K562 (cell line): Measurements from ENCODE around the gene SLC7A4. TPM values are rescaled to one million over a fixed set of nuclear protein-coding genes. Genes with fewer than 3 reads are reported as not detected.

Source experiments
- CEBPZ ChIP-seq: fragments of 150-350 bp; IDR thresholded peaks from 2 replicates; pipeline ENCODE4 v1.6.1; 2014; ENCODE audit warnings: low read depth, mild to moderate bottlenecking, low read length, borderline replicate concordance
- E4F1 ChIP-seq: fragments of 250-450 bp; sonication (Bioruptor Pico); IDR thresholded peaks from 2 replicates; pipeline ENCODE4 v1.5.0; 2021; ENCODE audit warnings: mild to moderate bottlenecking, borderline replicate concordance
- ETV1 ChIP-seq: fragments of 450-650 bp; conservative IDR thresholded peaks from 2 replicates; pipeline ENCODE4 v1.6.1; 2016; ENCODE audit warnings: missing genetic modification characterization, control low read depth, low read depth, missing compliant biosample characterization
- FIP1L1 ChIP-seq: fragments of 200-400 bp; formaldehyde crosslinking; IDR thresholded peaks from 2 replicates; pipeline ENCODE4 v1.6.1; 2018; ENCODE audit warnings: mild to moderate bottlenecking, low read depth, low read length; ENCODE audit not compliant: poor library complexity, severe bottlenecking
- PKNOX1 ChIP-seq: fragments of 450-650 bp; IDR thresholded peaks from 2 replicates; pipeline ENCODE4 v1.6.1; 2016
- RFX7 ChIP-seq: fragments of 250-450 bp; sonication (Bioruptor Pico); IDR thresholded peaks from 2 replicates; pipeline ENCODE4 v1.5.1; 2021; ENCODE audit warnings: mild to moderate bottlenecking
- SRF ChIP-seq, 2 experiments: fragments of 250-450, 450-650 bp in 1 of 2; sonication (Bioruptor Pico) in 1 of 2; sonication (generic) in 1 of 2; formaldehyde crosslinking; IDR thresholded peaks; 2 replicates each; pipeline versions ENCODE4 v1.5.0 to v1.5.1; 2020 to 2022; ENCODE audit warnings: mild to moderate bottlenecking in 1 of 2, missing genetic modification reagents in 1 of 2
- TFE3 ChIP-seq: fragments of 450-650 bp; formaldehyde crosslinking; IDR thresholded peaks from 2 replicates; pipeline ENCODE4 v1.4.0; 2020; ENCODE audit warnings: mild to moderate bottlenecking, mixed read lengths
- THAP12 ChIP-seq: fragments of 250-450 bp; sonication (Bioruptor Pico); IDR thresholded peaks from 2 replicates; pipeline ENCODE4 v1.9.0; 2021; ENCODE audit warnings: mild to moderate bottlenecking, inconsistent platforms
- ZNF395 ChIP-seq: fragments of 200-800 bp; sonication (Bioruptor generic); IDR thresholded peaks from 2 replicates; pipeline ENCODE4 v1.6.1; 2017; ENCODE audit warnings: missing genetic modification characterization, missing compliant biosample characterization
- ZNF57 ChIP-seq: fragments of 450-650 bp; formaldehyde crosslinking; IDR thresholded peaks from 2 replicates; pipeline ENCODE4 v1.4.0; 2020; ENCODE audit warnings: mild to moderate bottlenecking, moderate library complexity
- ZNF79 ChIP-seq: fragments of 250-450 bp; sonication (Bioruptor Pico); IDR thresholded peaks from 2 replicates; pipeline ENCODE4 v1.4.0; 2020; ENCODE audit warnings: low read depth, mild to moderate bottlenecking, moderate library complexity
- polyA plus RNA-seq, 8 experiments: library from polyadenylated mRNA; depleted of rRNA in 4 of 8; stranded (reverse) in 5 of 8; unstranded in 3 of 8; fragments of >200 nt; fragmentation: Nextera tagmentation in 2 of 8; fragmentation: Illumina TruSeq in 1 of 8; extraction: Ambion mirVana in 2 of 8; extraction: Trizol in 1 of 8; gene quantifications; 2 replicates each; pipeline versions ENCODE4 v1.2.1 to v1.2.3, GENCODE V29; 2011 to 2014; ENCODE audit warnings: inconsistent platforms in 1 of 8, missing spikeins in 1 of 8
- total RNA-seq, 7 experiments: library from RNA; depleted of rRNA in 6 of 7; stranded (reverse); fragments of >200 nt in 6 of 7; fragmentation: Illumina TruSeq in 2 of 7; extraction: Trizol in 2 of 7; gene quantifications; 2 replicates each; pipeline versions ENCODE4 v1.2.1 to v1.2.3, GENCODE V29; 2011 to 2021; ENCODE audit warnings: low replicate concordance in 1 of 7

Gene SLC7A4
- total and polyA plus RNA-seq, 9 of the 15 experiments (the other 6 are each of a cell fraction or from before 2014, with no cell fraction given), result not detected

- TF ChIP-seq E4F1 (CRISPR knock-in tag), result no peak
- no peak for TF ChIP-seq ZNF57 (CRISPR knock-in tag)
- TF ChIP-seq RFX7, result peak; percentile 80
- TF ChIP-seq TFE3 (CRISPR knock-in tag), result no peak
- no peak for TF ChIP-seq PKNOX1
- TF ChIP-seq SRF (CRISPR knock-in tag; IDR thresholded peaks at IDR 0.05), result peak in 1 of 2 experiments; percentile 14; a peak in 1 of 4 replicates
- no peak for TF ChIP-seq ZNF79
- no peak for TF ChIP-seq ZNF395
- no peak for TF ChIP-seq ETV1 (tag)
- no peak for TF ChIP-seq FIP1L1
- TF ChIP-seq THAP12, result peak; percentile 81
- no peak for TF ChIP-seq CEBPZ
Observed at GRCh38 chr22:21000207-21000986, 32.0 kb downstream of the SLC7A4 start (continued).
